MM.1S (cell line): ENCODE results near the gene CDKN2B-AS1.

Experiments
- DNase-seq: peaks from one replicate; pipeline ENCODE4 v3.0.0-alpha.2; 2015
- H2AFZ ChIP-seq: fragments of 300-600 bp; sonication (generic); 2 replicates; pipeline ENCODE4 v1.6.0; 2016; ENCODE audit warnings: antibody characterized with exemption, low read length
- H3F3A ChIP-seq: fragments of 300-600 bp; sonication (generic); 2 replicates; pipeline ENCODE4 v1.6.1; 2016; ENCODE audit warnings: mild to moderate bottlenecking, antibody characterized with exemption, low read length, moderate library complexity, mixed read lengths; ENCODE audit not compliant: insufficient read depth
- H3K27ac ChIP-seq: fragments of 300-600 bp; sonication (generic); 2 replicates; pipeline ENCODE4 v1.5.1; 2016; ENCODE audit warnings: mild to moderate bottlenecking, low read length
- H3K27me3 ChIP-seq: fragments of 300-600 bp; sonication (generic); replicated peaks from 2 replicates; pipeline ENCODE4 v1.6.0; 2016; ENCODE audit warnings: low read length; ENCODE audit not compliant: insufficient read depth
- H3K36me3 ChIP-seq: fragments of 300-600 bp; sonication (generic); replicated peaks from 2 replicates; pipeline ENCODE4 v1.6.1; 2016; ENCODE audit warnings: mild to moderate bottlenecking, low read length, mixed read lengths; ENCODE audit not compliant: insufficient read depth
- H3K4me1 ChIP-seq: fragments of 300-600 bp; sonication (generic); 2 replicates; pipeline ENCODE4 v1.6.1; 2016; ENCODE audit warnings: low read length, mixed read lengths
- H3K4me2 ChIP-seq: fragments of 300-600 bp; sonication (generic); 2 replicates; pipeline ENCODE4 v1.6.0; 2016; ENCODE audit warnings: low read depth, low read length
- H3K4me3 ChIP-seq: fragments of 300-600 bp; sonication (generic); 2 replicates; pipeline ENCODE4 v1.5.1; 2016; ENCODE audit warnings: low read length, mixed read lengths
- H3K79me2 ChIP-seq: fragments of 300-600 bp; sonication (generic); 2 replicates; pipeline ENCODE4 v1.6.1; 2016; ENCODE audit warnings: mixed run types, low read length, mixed read lengths
- H3K9ac ChIP-seq: fragments of 300-600 bp; sonication (generic); 2 replicates; pipeline ENCODE4 v1.6.1; 2016; ENCODE audit warnings: low read length, mixed read lengths
- H3K9me2 ChIP-seq: fragments of 300-600 bp; sonication (generic); replicated peaks from 2 replicates; pipeline ENCODE4 v1.6.1; 2016; ENCODE audit warnings: mild to moderate bottlenecking, low read length, mixed read lengths; ENCODE audit not compliant: insufficient read depth
- H3K9me3 ChIP-seq: fragments of 300-600 bp; sonication (generic); replicated peaks from 2 replicates; pipeline ENCODE4 v1.6.1; 2016; ENCODE audit warnings: mild to moderate bottlenecking, low read length, mixed read lengths; ENCODE audit not compliant: insufficient read depth
- H4K20me1 ChIP-seq: fragments of 300-600 bp; sonication (generic); 2 replicates; pipeline ENCODE4 v1.6.1; 2016; ENCODE audit warnings: mild to moderate bottlenecking, low read length, moderate library complexity, mixed read lengths; ENCODE audit not compliant: insufficient read depth
- EZH2 ChIP-seq: fragments of 300-600 bp; sonication (generic); optimal IDR thresholded peaks from 2 replicates; pipeline ENCODE3; 2017; ENCODE audit warnings: low read depth, mild to moderate bottlenecking, antibody characterized with exemption, low read length, mixed read lengths
- EZH2phosphoT487 ChIP-seq: fragments of 300-600 bp; sonication (generic); IDR thresholded peaks from 2 replicates; pipeline ENCODE4 v1.6.1; 2018; ENCODE audit warnings: antibody characterized with exemption, low read length
- TF ChIP-seq, protein P1 (sequence below): fragments of 300-600 bp; sonication (generic); IDR thresholded peaks from 2 replicates; pipeline ENCODE4 v1.5.1; 2016; ENCODE audit warnings: antibody characterized with exemption, low read length, mixed read lengths

Gene CDKN2B-AS1

DNA sequence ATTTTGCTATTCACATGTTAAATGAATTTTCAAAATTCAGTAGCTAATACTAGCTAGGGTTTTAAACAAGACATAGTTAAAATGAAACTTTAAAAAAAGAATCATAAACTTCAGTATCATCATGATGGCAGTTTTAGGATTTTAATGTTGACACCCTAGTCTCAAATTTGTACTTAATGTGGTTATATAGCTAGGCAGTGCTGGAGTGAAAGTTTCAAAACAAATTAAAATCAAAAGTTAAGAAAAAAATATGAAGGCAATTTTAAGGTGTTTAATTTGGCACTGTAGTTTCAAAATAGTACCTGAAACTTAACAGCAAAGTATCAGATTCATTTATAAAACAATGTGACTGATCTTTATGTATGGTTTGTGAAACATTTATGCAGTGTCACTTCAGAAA lies 33.8 kb downstream of the CDKN2B-AS1 start:
- DNase-seq = no peak
- TF ChIP-seq EZH2phosphoT487 (no peak), EZH2 (no peak)
- TF ChIP-seq, protein P1, sequence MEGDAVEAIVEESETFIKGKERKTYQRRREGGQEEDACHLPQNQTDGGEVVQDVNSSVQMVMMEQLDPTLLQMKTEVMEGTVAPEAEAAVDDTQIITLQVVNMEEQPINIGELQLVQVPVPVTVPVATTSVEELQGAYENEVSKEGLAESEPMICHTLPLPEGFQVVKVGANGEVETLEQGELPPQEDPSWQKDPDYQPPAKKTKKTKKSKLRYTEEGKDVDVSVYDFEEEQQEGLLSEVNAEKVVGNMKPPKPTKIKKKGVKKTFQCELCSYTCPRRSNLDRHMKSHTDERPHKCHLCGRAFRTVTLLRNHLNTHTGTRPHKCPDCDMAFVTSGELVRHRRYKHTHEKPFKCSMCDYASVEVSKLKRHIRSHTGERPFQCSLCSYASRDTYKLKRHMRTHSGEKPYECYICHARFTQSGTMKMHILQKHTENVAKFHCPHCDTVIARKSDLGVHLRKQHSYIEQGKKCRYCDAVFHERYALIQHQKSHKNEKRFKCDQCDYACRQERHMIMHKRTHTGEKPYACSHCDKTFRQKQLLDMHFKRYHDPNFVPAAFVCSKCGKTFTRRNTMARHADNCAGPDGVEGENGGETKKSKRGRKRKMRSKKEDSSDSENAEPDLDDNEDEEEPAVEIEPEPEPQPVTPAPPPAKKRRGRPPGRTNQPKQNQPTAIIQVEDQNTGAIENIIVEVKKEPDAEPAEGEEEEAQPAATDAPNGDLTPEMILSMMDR = no peak
- no peaks in the 10 kb centered on the region for H3K36me3 ChIP-seq
- H2AFZ ChIP-seq = no peak overlapping the region
- 0 out of 2 replicates have a peak, but pooled peaks cover under 1% of the 10 kb centered on the region for H3F3A ChIP-seq
- no peaks in the 10 kb centered on the region for H3K79me2 ChIP-seq
- no peak overlapping the region for H3K27ac ChIP-seq
- H3K27me3 ChIP-seq = no peaks in the 10 kb centered on the region
- H3K4me1 ChIP-seq = peaks cover 6% of the 10 kb centered on the region; the same call in 1 of the 2 replicates
- H3K9me2 ChIP-seq = no peaks in the 10 kb centered on the region
- no peaks in the 10 kb centered on the region for H4K20me1 ChIP-seq
- no peak overlapping the region for H3K9ac ChIP-seq
- no peak overlapping the region for H3K4me3 ChIP-seq
- H3K4me2 ChIP-seq = no peak overlapping the region
- no peaks in the 10 kb centered on the region for H3K9me3 ChIP-seq

DNA sequence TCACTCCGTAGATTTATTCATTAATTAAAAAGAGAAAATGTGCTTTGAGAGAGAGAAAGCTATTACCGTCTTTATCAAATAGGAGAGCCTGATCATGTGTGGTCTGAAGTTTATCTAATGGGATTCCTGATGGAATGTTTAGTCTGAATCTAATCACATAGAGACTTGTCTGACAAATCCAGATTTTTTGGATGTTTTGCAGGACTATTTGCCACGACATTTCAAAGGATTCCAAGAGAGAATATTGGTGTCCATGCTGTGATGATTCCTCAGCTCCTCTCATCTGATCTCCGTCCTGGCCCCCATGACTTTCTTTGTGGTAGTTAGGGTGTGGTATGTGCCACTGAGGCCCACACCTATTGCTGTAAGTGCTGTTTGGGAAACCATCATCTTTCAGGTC lies 34.6 kb downstream of the CDKN2B-AS1 start:
- Histone ChIP-seq H3K36me3 (no peaks in the 10 kb centered on the region), H4K20me1 (no peaks in the 10 kb centered on the region), H3K9me3 (no peaks in the 10 kb centered on the region), H3K4me2 (no peak overlapping the region), H3K4me3 (no peak overlapping the region), H3F3A (0 out of 2 replicates have a peak, but pooled peaks cover 2% of the 10 kb centered on the region), H3K9me2 (no peaks in the 10 kb centered on the region), H2AFZ (no peak overlapping the region), H3K4me1 (peaks cover 12% of the 10 kb centered on the region; the same call in 1 of the 2 replicates), H3K9ac (no peak overlapping the region), H3K79me2 (no peaks in the 10 kb centered on the region), H3K27me3 (no peaks in the 10 kb centered on the region), H3K27ac (no peak overlapping the region)
- DNase-seq = no peak
- TF ChIP-seq, protein P1 = no peak
- no peak for TF ChIP-seq EZH2phosphoT487
- TF ChIP-seq EZH2 = no peak

DNA sequence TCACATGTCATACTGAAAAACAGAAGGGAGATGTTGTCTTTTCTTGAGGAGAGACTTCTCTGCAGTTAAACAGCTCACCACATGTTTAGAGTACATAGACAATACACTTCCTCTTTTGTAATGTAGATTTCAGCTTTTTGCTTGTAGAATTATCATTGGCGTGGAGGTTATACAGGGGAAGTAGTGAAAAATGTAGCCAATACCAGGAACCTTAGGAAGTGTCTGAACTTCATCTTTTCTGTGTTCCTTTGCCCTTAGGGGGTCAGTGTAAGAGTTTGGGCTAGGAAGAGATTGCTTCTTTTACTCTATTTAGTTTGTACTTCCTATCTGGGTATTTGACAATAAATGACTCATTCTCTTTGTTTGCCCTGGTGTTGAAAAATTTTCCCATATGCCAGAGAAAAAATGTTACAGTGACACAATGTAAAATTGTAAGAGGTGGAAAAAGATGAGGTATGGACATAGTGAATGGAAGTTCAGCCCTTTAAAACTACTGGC lies 35.6 kb downstream of the CDKN2B-AS1 start:
- H3F3A ChIP-seq = 0 out of 2 replicates have a peak, but pooled peaks cover 3% of the 10 kb centered on the region
- no peak overlapping the region for H2AFZ ChIP-seq
- H3K4me3 ChIP-seq = no peak overlapping the region
- H3K36me3 ChIP-seq = no peaks in the 10 kb centered on the region
- no peaks in the 10 kb centered on the region for H3K9me2 ChIP-seq
- H3K27ac ChIP-seq = no peak overlapping the region
- no peaks in the 10 kb centered on the region for H4K20me1 ChIP-seq
- DNase-seq = no peak
- H3K9ac ChIP-seq = no peak overlapping the region
- TF ChIP-seq EZH2phosphoT487 (no peak), EZH2 (no peak)
- TF ChIP-seq, protein P1 = no peak
- no peak overlapping the region for H3K4me2 ChIP-seq
- H3K79me2 ChIP-seq = no peaks in the 10 kb centered on the region
- H3K4me1 ChIP-seq = peaks cover 20% of the 10 kb centered on the region
- H3K9me3 ChIP-seq = no peaks in the 10 kb centered on the region
- H3K27me3 ChIP-seq = no peaks in the 10 kb centered on the region
